Keratinocyte (primary cell): ENCODE results near the gene FDXR.
A peak's percentile ranks its signal among the peaks of the same experiment; 100 is the strongest.

Source experiments
- EZH2 ChIP-seq: IDR thresholded peaks from one replicate; pipeline ENCODE4 v1.6.1; 2012; ENCODE audit warnings: inconsistent platforms, mild to moderate bottlenecking, low read length, moderate library complexity
- TF ChIP-seq, protein P1 (sequence below), 3 experiments: IDR thresholded peaks in 1 of 3; conservative IDR thresholded peaks in 1 of 3; optimal IDR thresholded peaks in 1 of 3; 2 replicates in 2 of 3; 3 replicates in 1 of 3; pipeline versions ENCODE3 to v1.5.1; 2011; ENCODE audit warnings: low read length in 3 of 3, mild to moderate bottlenecking in 3 of 3, moderate library complexity in 2 of 3, control low read depth in 1 of 3, inconsistent platforms in 1 of 3; ENCODE audit not compliant: insufficient read depth in 2 of 3; ENCODE audit errors: extremely low read depth in 1 of 3

DNA sequence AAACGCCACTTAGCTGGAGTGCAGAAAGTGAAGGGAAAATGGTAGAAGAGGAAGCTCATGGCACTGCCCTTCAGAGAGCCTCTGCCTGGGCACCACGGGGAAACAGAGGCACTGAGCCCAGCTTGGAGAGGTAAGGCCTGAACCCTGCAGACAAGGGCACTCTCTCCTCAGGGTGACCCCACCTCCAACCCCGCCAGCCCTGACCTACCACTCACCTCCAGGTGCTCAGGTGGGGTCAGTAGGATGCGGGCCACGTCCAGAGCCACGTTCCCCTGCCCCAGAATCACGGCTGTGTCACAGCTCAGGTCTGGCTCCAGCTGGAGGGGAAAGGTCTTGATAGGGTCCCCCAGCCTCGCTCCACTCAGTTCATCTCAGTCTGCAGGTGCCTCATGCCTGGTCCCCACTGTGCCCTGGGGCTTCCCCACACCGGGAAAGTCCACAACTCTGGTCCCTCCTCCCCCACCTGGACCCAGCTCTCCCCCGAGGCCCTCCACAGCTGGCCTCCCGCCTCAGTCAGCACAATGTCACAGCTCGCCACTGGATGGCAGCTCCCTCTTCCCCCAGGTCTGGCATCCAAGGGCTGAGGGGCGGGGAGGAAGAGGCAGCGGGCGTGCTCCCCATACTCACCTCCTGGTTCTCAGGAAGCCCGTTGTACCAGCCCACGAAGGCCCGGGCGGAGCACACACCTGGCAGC is 7.1 kb downstream of the FDXR start:
- TF ChIP-seq, protein P1, sequence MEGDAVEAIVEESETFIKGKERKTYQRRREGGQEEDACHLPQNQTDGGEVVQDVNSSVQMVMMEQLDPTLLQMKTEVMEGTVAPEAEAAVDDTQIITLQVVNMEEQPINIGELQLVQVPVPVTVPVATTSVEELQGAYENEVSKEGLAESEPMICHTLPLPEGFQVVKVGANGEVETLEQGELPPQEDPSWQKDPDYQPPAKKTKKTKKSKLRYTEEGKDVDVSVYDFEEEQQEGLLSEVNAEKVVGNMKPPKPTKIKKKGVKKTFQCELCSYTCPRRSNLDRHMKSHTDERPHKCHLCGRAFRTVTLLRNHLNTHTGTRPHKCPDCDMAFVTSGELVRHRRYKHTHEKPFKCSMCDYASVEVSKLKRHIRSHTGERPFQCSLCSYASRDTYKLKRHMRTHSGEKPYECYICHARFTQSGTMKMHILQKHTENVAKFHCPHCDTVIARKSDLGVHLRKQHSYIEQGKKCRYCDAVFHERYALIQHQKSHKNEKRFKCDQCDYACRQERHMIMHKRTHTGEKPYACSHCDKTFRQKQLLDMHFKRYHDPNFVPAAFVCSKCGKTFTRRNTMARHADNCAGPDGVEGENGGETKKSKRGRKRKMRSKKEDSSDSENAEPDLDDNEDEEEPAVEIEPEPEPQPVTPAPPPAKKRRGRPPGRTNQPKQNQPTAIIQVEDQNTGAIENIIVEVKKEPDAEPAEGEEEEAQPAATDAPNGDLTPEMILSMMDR (optimal IDR thresholded peaks at IDR 0.05 in 1 of 3, IDR thresholded peaks at IDR 0.05 in 1 of 3, conservative IDR thresholded peaks at IDR 0.05 in 1 of 3; ENCODE audit: extremely low read depth in 1 of 3, insufficient read depth in 2 of 3, low read length in 3 of 3): peak in 1 of 3 experiments; percentile 35
- TF ChIP-seq EZH2: no peak
